Mesendoderm (in vitro differentiated cells): Measurements from ENCODE around the gene ARHGAP6.
"Not testable (repeated sequence)": the region's sequence is repeated elsewhere in the genome, so short reads cannot be mapped to it uniquely, and the experiment has no call there.

Experiments used
- DNase-seq: peaks from one replicate; pipeline ENCODE4 v3.0.0; 2013
- H2AK5ac ChIP-seq: 2 replicates; pipeline ENCODE4 v1.6.1; 2013; ENCODE audit warnings: low read length, inconsistent platforms
- H2BK120ac ChIP-seq: 2 replicates; pipeline ENCODE4 v1.6.1; 2013; ENCODE audit warnings: low read depth, mild to moderate bottlenecking, low read length, moderate library complexity, mixed read lengths
- H2BK15ac ChIP-seq: replicated peaks from 2 replicates; pipeline ENCODE4 v1.6.1; 2013; ENCODE audit warnings: low read depth, mild to moderate bottlenecking, moderate library complexity
- H2BK5ac ChIP-seq: 2 replicates; pipeline ENCODE4 v1.6.1; 2013; ENCODE audit warnings: low read length, inconsistent platforms
- H3K18ac ChIP-seq: 2 replicates; pipeline ENCODE4 v1.6.1; 2013; ENCODE audit warnings: mild to moderate bottlenecking, low read length, mixed read lengths
- H3K23ac ChIP-seq: one replicate; pipeline ENCODE4 v1.6.1; 2013; ENCODE audit warnings: low read length
- H3K27ac ChIP-seq: 2 replicates; pipeline ENCODE4 v1.5.1; 2013; ENCODE audit warnings: low read depth, mild to moderate bottlenecking, inconsistent platforms, low read length, moderate library complexity
- H3K27me3 ChIP-seq: 2 replicates; pipeline ENCODE4 v1.6.1; 2013; ENCODE audit warnings: low read length, control low read depth, mild to moderate bottlenecking, inconsistent platforms; ENCODE audit not compliant: insufficient read depth, poor library complexity
- H3K36me3 ChIP-seq: 2 replicates; pipeline ENCODE4 v1.6.1; 2013; ENCODE audit warnings: low read length, inconsistent platforms; ENCODE audit not compliant: control insufficient read depth, insufficient read depth
- H3K4ac ChIP-seq: one replicate; pipeline ENCODE4 v1.6.1; 2013; ENCODE audit warnings: low read depth, mild to moderate bottlenecking, low read length, moderate library complexity
- H3K4me1 ChIP-seq: 2 replicates; pipeline ENCODE4 v1.6.1; 2013; ENCODE audit warnings: low read depth, low read length, inconsistent platforms; ENCODE audit not compliant: control insufficient read depth
- H3K4me2 ChIP-seq: 2 replicates; pipeline ENCODE4 v1.6.1; 2013; ENCODE audit warnings: low read length
- H3K4me3 ChIP-seq: 2 replicates; pipeline ENCODE4 v1.5.1; 2013; ENCODE audit warnings: mild to moderate bottlenecking, low read length
- H3K56ac ChIP-seq: one replicate; pipeline ENCODE4 v1.6.1; 2013; ENCODE audit warnings: low read length
- H3K79me1 ChIP-seq: 2 replicates; pipeline ENCODE4 v1.6.1; 2013; ENCODE audit warnings: low read length, inconsistent platforms
- H3K79me2 ChIP-seq: 2 replicates; pipeline ENCODE4 v1.6.1; 2013; ENCODE audit warnings: mild to moderate bottlenecking, low read length; ENCODE audit not compliant: control insufficient read depth, insufficient read depth
- H3K9ac ChIP-seq: 2 replicates; pipeline ENCODE4 v1.6.1; 2013; ENCODE audit warnings: low read length, inconsistent platforms
- H4K5ac ChIP-seq: one replicate; pipeline ENCODE4 v1.6.1; 2013; ENCODE audit warnings: low read length
- H4K8ac ChIP-seq: one replicate; pipeline ENCODE4 v1.6.1; 2013; ENCODE audit warnings: low read depth, mild to moderate bottlenecking, control low read depth, low read length, moderate library complexity
- WGBS: extraction: QIAGEN DNeasy Blood & Tissue Kit; methylation state at CpG from one replicate; pipeline ENCODE4 v1.1.7; 2013; ENCODE audit warnings: low lambda C conversion rate, missing lambda C conversion rate; ENCODE audit not compliant: insufficient coverage; ENCODE audit errors: extremely low coverage; 5-methylcytosine and 5-hydroxymethylcytosine counted together

Gene ARHGAP6

DNA sequence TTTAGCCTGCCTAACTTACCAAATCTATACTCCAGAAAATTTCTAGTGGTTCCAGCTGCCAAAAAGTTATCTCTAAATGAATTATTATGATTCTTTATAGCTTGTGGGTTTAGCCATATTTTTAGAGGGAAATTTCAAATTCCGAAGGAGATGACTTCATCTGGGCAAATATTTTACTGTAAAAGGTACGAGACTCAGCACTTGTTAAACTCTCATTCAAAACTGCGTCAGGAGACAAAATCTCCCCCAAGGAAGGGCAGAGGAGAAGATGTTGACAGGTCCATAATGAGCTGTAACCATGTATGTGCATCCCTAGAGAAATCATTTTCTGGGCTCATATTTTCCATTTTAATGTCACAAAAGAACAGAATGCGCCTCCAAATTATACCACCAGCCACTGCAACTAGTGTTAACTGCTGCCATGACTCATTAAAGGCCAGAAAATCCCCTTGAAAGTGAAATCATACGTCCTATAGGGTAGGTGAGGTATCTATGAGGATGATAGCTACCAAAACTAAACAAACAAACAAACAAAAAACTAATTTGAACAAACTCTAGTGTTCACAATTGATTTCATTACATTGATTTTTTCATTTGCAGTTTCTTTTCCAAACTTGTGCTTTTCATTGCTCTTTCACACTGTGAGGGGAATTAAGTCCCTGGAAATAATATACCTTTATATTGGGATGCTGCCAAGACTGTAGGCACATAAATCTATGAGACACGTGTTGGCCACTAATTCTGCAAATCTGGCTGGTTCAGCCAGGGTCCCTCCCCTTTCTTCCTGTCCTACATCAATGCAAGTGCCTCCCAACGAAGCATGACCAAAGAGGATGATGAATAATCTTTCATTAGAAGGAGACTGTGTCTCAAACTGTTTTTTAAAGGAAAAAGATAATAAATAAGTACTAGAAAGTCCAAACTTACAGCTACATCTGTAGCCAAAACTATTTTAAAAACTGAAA is 85.8 kb downstream of the ARHGAP6 start:
- Histone ChIP-seq H2AK5ac (no peak overlapping the region), H3K27ac (no peak overlapping the region), H3K4me1 (no peaks in the 10 kb centered on the region), H2BK5ac (no peak overlapping the region), H3K27me3 (no peaks in the 10 kb centered on the region), H3K4me2 (no peak overlapping the region), H3K79me2 (no peaks in the 10 kb centered on the region), H4K8ac (no peak overlapping the region), H3K23ac (no peak overlapping the region), H3K18ac (no peak overlapping the region), H3K4me3 (no peak overlapping the region), H3K4ac (no peak overlapping the region), H4K5ac (no peak overlapping the region), H3K79me1 (no peaks in the 10 kb centered on the region), H3K56ac (no peak overlapping the region), H2BK15ac (no peak overlapping the region), H3K9ac (no peak overlapping the region), H2BK120ac (no peak overlapping the region), H3K36me3 (no peaks in the 10 kb centered on the region)
- no peak for DNase-seq
- no CpG with 5 or more reads among the region's 7 CpGs for WGBS

GRCh38 chrX:11578301-11578700 is 87.4 kb downstream of the ARHGAP6 start:
- not testable (repeated sequence) for H3K23ac ChIP-seq, DNase-seq, H3K36me3 ChIP-seq, H2AK5ac ChIP-seq, H3K9ac ChIP-seq, H2BK120ac ChIP-seq, H3K79me2 ChIP-seq, H3K4me1 ChIP-seq, H3K18ac ChIP-seq, H3K4me2 ChIP-seq, H3K27me3 ChIP-seq, H3K56ac ChIP-seq, H4K8ac ChIP-seq, H3K4ac ChIP-seq, H3K79me1 ChIP-seq, H4K5ac ChIP-seq, H3K4me3 ChIP-seq, H2BK5ac ChIP-seq, H2BK15ac ChIP-seq, H3K27ac ChIP-seq
- no CpG with 5 or more reads among the region's 1 CpG for WGBS

DNA sequence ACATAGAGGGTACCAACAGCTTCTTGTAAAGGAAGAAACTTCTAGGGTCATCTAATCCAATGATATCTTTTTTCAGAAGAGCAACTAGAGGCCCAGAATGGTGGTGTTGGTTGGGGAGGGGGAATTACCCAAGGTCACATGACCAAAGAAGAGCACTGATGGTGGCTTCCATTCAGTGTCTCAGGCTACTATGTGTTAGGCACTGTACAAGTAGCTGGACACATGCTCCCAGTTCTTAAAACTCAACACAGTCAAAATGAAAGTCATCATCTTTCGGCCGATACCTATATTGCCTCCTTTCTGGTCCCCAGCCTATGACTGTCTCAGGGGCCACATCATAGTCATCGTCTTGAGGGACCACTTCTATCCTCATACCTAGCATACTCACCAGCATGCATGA is 88.1 kb downstream of the ARHGAP6 start:
- Histone ChIP-seq H2BK5ac (no peak overlapping the region), H3K4me3 (no peak overlapping the region), H3K4me1 (no peaks in the 10 kb centered on the region), H3K27me3 (no peaks in the 10 kb centered on the region), H3K23ac (no peak overlapping the region), H2BK120ac (no peak overlapping the region), H4K5ac (no peak overlapping the region), H3K27ac (no peak overlapping the region), H3K4me2 (no peak overlapping the region), H3K18ac (no peak overlapping the region), H3K56ac (no peak overlapping the region), H2AK5ac (no peak overlapping the region), H3K4ac (no peak overlapping the region), H2BK15ac (no peak overlapping the region), H3K79me2 (no peaks in the 10 kb centered on the region), H3K36me3 (no peaks in the 10 kb centered on the region), H4K8ac (no peak overlapping the region), H3K79me1 (no peaks in the 10 kb centered on the region), H3K9ac (no peak overlapping the region)
- WGBS: no CpG with 5 or more reads among the region's 3 CpGs
- DNase-seq: no peak

GRCh38 chrX:11575332-11575731 is 90.4 kb downstream of the ARHGAP6 start:
- no peak for DNase-seq
- H3K27ac ChIP-seq: no peak overlapping the region
- no peak overlapping the region for H2BK5ac ChIP-seq
- no peak overlapping the region for H3K9ac ChIP-seq
- H3K18ac ChIP-seq: no peak overlapping the region
- H3K23ac ChIP-seq: no peak overlapping the region
- no peaks in the 10 kb centered on the region for H3K27me3 ChIP-seq
- no peak overlapping the region for H3K56ac ChIP-seq
- H4K8ac ChIP-seq: no peak overlapping the region
- H4K5ac ChIP-seq: no peak overlapping the region
- H3K4me2 ChIP-seq: no peak overlapping the region
- no peak overlapping the region for H3K4ac ChIP-seq
- H2AK5ac ChIP-seq: no peak overlapping the region
- no peaks in the 10 kb centered on the region for H3K36me3 ChIP-seq
- WGBS: no CpG with 5 or more reads among the region's 2 CpGs
- no peaks in the 10 kb centered on the region for H3K4me1 ChIP-seq
- H3K4me3 ChIP-seq: no peak overlapping the region
- H3K79me2 ChIP-seq: no peaks in the 10 kb centered on the region
- no peaks in the 10 kb centered on the region for H3K79me1 ChIP-seq
- H2BK120ac ChIP-seq: no peak overlapping the region
- H2BK15ac ChIP-seq: no peak overlapping the region

- no peak overlapping the region for H3K9ac ChIP-seq
- no CpG with 5 or more reads among the region's 7 CpGs for WGBS
- H2BK15ac ChIP-seq: no peak overlapping the region
- no peak for DNase-seq
- no peak overlapping the region for H3K23ac ChIP-seq
- no peak overlapping the region for H2AK5ac ChIP-seq
- no peaks in the 10 kb centered on the region for H3K36me3 ChIP-seq
- no peaks in the 10 kb centered on the region for H3K79me2 ChIP-seq
- H3K79me1 ChIP-seq: no peaks in the 10 kb centered on the region
- H3K56ac ChIP-seq: no peak overlapping the region
- no peak overlapping the region for H3K27ac ChIP-seq
- H3K4ac ChIP-seq: no peak overlapping the region
- H3K4me3 ChIP-seq: no peak overlapping the region
- no peak overlapping the region for H4K8ac ChIP-seq
- no peak overlapping the region for H3K4me2 ChIP-seq
- H3K18ac ChIP-seq: no peak overlapping the region
- H3K4me1 ChIP-seq: no peaks in the 10 kb centered on the region
- no peaks in the 10 kb centered on the region for H3K27me3 ChIP-seq
- H2BK5ac ChIP-seq: no peak overlapping the region
- H2BK120ac ChIP-seq: no peak overlapping the region
- no peak overlapping the region for H4K5ac ChIP-seq
Observed at GRCh38 chrX:11567528-11568220, 98.0 kb downstream of the ARHGAP6 start.
